HG03439 (cell line): ENCODE measurements around the gene EPB41L4B.
"Not testable (repeated sequence)": the region's sequence is repeated elsewhere in the genome, so short reads cannot be mapped to it uniquely, and the experiment has no call there.

Source experiments
- ATAC-seq: cut with Tn5 transposase; IDR thresholded peaks from one replicate; pipeline ENCODE4 v1.9.1; 2021; ENCODE audit warnings: mild to moderate bottlenecking, moderate library complexity; ENCODE audit not compliant: unreplicated experiment

EPB41L4B gene

GRCh38 chr9:109129470-109130197, 191.2 kb downstream of the EPB41L4B start:
- ATAC-seq: no peak

GRCh38 chr9:109126671-109127070, 194.2 kb downstream of the EPB41L4B start:
- ATAC-seq: not testable (repeated sequence)

- no peak for ATAC-seq
Observed at GRCh38 chr9:109124121-109124520, 196.7 kb downstream of the EPB41L4B start.

- no peak for ATAC-seq
Observed at GRCh38 chr9:109122726-109123621, 197.9 kb downstream of the EPB41L4B start.
